ENCODE results near the gene EZH1. TPM values are rescaled to one million over a fixed set of nuclear protein-coding genes. Genes with fewer than 3 reads are reported as not detected.
"Not testable (repeated sequence)": the region's sequence is repeated elsewhere in the genome, so short reads cannot be mapped to it uniquely, and the experiment has no call there.

Gene EZH1
- total and polyA plus RNA-seq, 7 donors: 5.3 to 68.1 (median 41.5) TPM

DNA sequence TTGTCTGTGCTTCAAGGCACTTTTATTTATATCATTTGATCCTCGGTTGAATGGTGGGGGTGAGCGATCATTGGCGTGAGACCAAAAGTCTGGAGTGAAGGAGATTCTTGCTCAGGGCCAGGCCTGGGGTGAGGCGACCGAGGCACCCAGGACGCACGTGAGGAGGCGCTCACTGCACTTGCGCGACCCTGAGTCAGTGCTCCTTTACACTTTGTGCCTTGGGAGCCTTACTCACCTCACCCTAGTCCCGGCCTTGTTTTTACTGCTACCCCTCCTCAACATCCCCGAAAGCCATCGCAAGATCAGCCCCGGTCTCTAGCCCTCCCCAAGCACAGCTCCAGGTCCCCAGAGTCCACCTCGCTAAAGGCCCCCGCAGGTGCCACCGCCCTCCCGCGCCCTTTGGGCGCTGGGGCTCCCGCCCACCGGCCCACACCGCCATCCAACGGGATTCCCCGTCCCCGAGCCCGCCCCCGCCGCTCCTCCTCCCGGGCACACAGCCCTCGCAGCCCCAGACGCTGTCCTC lies 496 bp downstream of the EZH1 start:
- H3K27ac ChIP-seq: peak overlapping the region; percentile 90 to 94 (median 92)
- no peaks in the 10 kb centered on the region for H3K27me3 ChIP-seq
- peaks cover 0 to 20% (median 16%) of the 10 kb centered on the region in 4 donors for H3K4me1 ChIP-seq
- H3K4me3 ChIP-seq: peak overlapping the region; percentile 74 to 80 (median 78)
- H3K9me3 ChIP-seq: no peaks in the 10 kb centered on the region
- TF ChIP-seq POLR2A (IDR thresholded peaks at IDR 0.05): no peak
- TF ChIP-seq POLR2AphosphoS5 (IDR thresholded peaks at IDR 0.05): peak in 1 of 4 donors; percentile 5
- peaks cover 0 to 7% (median 0%) of the 10 kb centered on the region in 4 donors for H3K36me3 ChIP-seq
- intact Hi-C loops (cut with DNase I): no loop called here
- 1% methylated on average over 32 of the region's 32 CpGs for WGBS, 2 donors
- DNase-seq: peak; percentile 91

DNA sequence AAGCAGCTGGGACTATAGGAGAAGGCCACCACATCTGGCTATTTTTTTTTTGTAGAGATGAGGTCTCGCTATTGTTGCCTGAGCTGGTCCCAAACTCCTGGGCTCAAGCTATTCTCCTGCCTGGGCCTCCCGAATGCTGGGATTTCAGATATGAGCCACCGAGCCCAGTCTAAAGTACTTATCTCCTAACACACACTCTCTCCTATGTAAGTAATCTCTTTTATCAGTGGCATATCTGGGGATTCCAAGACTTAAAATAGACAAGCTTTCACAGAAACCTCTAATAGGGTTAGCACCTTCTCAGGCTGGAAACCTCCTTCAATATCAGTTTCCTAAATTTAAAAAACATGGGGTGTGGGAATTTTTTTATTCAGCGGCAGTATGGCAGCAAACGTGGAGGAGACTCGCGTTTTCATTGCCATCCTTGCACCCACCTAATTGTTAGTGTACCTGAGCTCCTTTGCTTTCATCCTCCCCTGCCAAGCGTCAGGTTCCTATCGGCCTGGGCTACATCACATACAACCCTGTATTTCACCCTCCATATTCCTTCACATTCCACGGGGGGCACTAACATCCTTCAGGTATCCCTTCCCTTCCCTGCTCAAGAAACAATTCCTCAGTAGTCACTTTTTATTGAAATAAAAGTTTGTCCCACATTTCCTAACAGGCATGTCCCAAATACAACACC lies 1.1 kb downstream of the EZH1 start:
- TF ChIP-seq EP300 (IDR thresholded peaks at IDR 0.05): no peak
- no peak for TF ChIP-seq CTCF (IDR thresholded peaks at IDR 0.05)
- TF ChIP-seq POLR2AphosphoS5 (IDR thresholded peaks at IDR 0.05): no peak
- TF ChIP-seq POLR2A (IDR thresholded peaks at IDR 0.05): no peak
- H3K27me3 ChIP-seq: no peaks in the 10 kb centered on the region
- H3K9me3 ChIP-seq: no peaks in the 10 kb centered on the region
- H3K36me3 ChIP-seq: peaks cover 0 to 7% (median 0%) of the 10 kb centered on the region in 4 donors
- H3K4me3 ChIP-seq: peak overlapping the region; percentile 74 to 80 (median 78)
- DNase-seq: no peak
- H3K27ac ChIP-seq: peak overlapping the region; percentile 90 to 94 (median 92)
- peaks cover 0 to 20% (median 16%) of the 10 kb centered on the region in 4 donors for H3K4me1 ChIP-seq
- 59 to 71% methylated on average over 10 of the region's 10 CpGs for WGBS, 2 donors
- intact Hi-C loops (cut with DNase I): no loop called here

DNA sequence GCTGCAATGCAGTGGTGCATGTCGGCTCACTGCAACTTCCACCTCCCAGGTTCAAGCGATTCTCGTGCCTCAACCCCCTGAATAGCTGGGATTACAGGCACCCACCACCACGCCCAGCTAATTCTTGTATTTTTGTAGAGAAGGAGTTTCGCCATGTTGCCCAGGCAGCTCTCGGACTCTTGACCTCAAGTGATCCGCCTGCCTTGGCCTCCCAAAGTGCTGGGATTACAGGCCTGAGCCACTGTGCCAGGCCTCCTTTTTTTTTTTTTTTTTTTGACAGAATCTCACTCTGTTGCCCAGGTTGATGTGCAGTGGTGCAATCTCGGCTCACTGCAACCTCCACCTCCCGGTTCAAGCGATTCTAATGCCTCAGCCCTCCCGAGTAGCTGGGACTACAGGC lies 1.9 kb downstream of the EZH1 start:
- not testable (repeated sequence) for DNase-seq, H3K27ac ChIP-seq

GRCh38 chr17:42740699-42741098 lies 4.1 kb downstream of the EZH1 start:
- H3K36me3 ChIP-seq: peaks cover 0 to 11% (median 0%) of the 10 kb centered on the region in 4 donors
- no peak for TF ChIP-seq POLR2A (IDR thresholded peaks at IDR 0.05)
- no peak for TF ChIP-seq POLR2AphosphoS5 (IDR thresholded peaks at IDR 0.05)
- no peak for TF ChIP-seq EP300 (IDR thresholded peaks at IDR 0.05)
- no peak overlapping the region for H3K4me3 ChIP-seq
- no peak overlapping the region for H3K27ac ChIP-seq
- no peaks in the 10 kb centered on the region for H3K9me3 ChIP-seq
- 78 to 88% methylated on average over 1 of the region's 1 CpG for WGBS, 2 donors
- H3K27me3 ChIP-seq: no peaks in the 10 kb centered on the region
- intact Hi-C loops (cut with DNase I): no loop called here
- DNase-seq: no peak
- peaks cover 0 to 20% (median 19%) of the 10 kb centered on the region in 4 donors for H3K4me1 ChIP-seq

More for the DNA sequence above, 1.9 kb downstream of the EZH1 start:
- H3K27me3 ChIP-seq; H3K36me3 ChIP-seq; H3K4me3 ChIP-seq; H3K9me3 ChIP-seq; intact Hi-C loops (cut with DNase I): not testable (repeated sequence)
- H3K4me1 ChIP-seq: peaks cover 0 to 20% (median 16%) of the 10 kb centered on the region in 4 donors
- 93 to 94% methylated on average over 11 of the region's 11 CpGs for WGBS, 2 donors

DNA sequence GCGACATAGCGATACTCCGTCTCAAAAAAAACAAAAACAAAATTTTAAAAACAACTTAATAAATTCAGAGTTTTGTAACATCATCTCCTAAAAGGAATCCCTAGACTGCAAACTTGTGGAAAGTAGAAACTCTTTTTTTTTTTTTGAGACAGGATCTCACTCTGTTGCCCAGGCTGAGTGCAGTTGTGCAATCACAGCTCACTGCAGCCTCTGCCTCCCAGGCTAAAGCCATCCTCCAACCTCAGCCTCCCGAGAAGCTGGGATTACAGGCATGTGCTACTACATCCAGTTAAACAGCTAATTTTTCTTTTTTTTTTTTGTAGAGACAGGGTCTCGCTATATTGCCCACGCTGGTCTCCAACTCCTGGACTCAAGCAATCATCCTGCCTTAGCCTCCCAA lies 19.7 kb downstream of the EZH1 start:
- H3K4me3 ChIP-seq: no peak overlapping the region
- intact Hi-C loops (cut with DNase I): no loop called here
- no peaks in the 10 kb centered on the region for H3K4me1 ChIP-seq
- H3K9me3 ChIP-seq: no peaks in the 10 kb centered on the region
- peaks cover 57 to 97% (median 71%) of the 10 kb centered on the region in 4 donors for H3K36me3 ChIP-seq
- no peaks in the 10 kb centered on the region for H3K27me3 ChIP-seq
- no peak for TF ChIP-seq POLR2A (IDR thresholded peaks at IDR 0.05)
- no peak for TF ChIP-seq POLR2AphosphoS5 (IDR thresholded peaks at IDR 0.05)
- TF ChIP-seq EP300 (IDR thresholded peaks at IDR 0.05): no peak
- TF ChIP-seq CTCF (IDR thresholded peaks at IDR 0.05): no peak
- WGBS, 2 donors: 96 to 97% methylated on average over 6 of the region's 6 CpGs
- no peak for DNase-seq
- no peak overlapping the region for H3K27ac ChIP-seq

GRCh38 chr17:42723636-42724035 lies 21.2 kb downstream of the EZH1 start:
- peaks cover 58 to 97% (median 75%) of the 10 kb centered on the region in 4 donors for H3K36me3 ChIP-seq
- 88 to 92% methylated on average over 3 of the region's 3 CpGs for WGBS, 2 donors
- no peak overlapping the region for H3K27ac ChIP-seq
- no peaks in the 10 kb centered on the region for H3K4me1 ChIP-seq
- intact Hi-C loops (cut with DNase I): loop anchor here (5.0 kb wide), 1 partner anchor 99 kb away; the partner anchor contains the start of gene BECN1
- H3K4me3 ChIP-seq: no peak overlapping the region
- DNase-seq: no peak
- TF ChIP-seq CTCF (IDR thresholded peaks at IDR 0.05): no peak
- TF ChIP-seq POLR2A (IDR thresholded peaks at IDR 0.05): no peak
- no peaks in the 10 kb centered on the region for H3K9me3 ChIP-seq
- no peaks in the 10 kb centered on the region for H3K27me3 ChIP-seq

All from sigmoid colon (tissue), 7 donors.